Activated CD4-positive, alpha-beta T cell treated with anti-CD3 and anti-CD28 coated beads for 36 hours (primary cell): ENCODE measurements around the gene PMM1. TPM values are rescaled to one million over a fixed set of nuclear protein-coding genes. Genes with fewer than 3 reads are reported as not detected.

Source experiments
- ATAC-seq: fragments of 200-7000 bp; cut with Tn5 transposase; one replicate; pipeline ENCODE4 v1.10.0; 2021; ENCODE audit warnings: mild to moderate bottlenecking, moderate library complexity
- CTCF ChIA-PET: fragments of 350-600 bp; sonication (Branson Sonifier 250); formaldehyde crosslinking; loops from one replicate; lab custom pipeline; 2021; ENCODE audit warnings: antibody characterized with exemption; lab: Charles Lee
- POLR2A ChIA-PET: fragments of 350-600 bp; sonication (Branson Sonifier 250); formaldehyde crosslinking; loops from one replicate; lab custom pipeline; 2021; ENCODE audit warnings: antibody characterized with exemption, inconsistent platforms; lab: Charles Lee
- DNase-seq: peaks from one replicate; pipeline ENCODE4 v3.0.0-alpha.2; 2020
- H3K27ac Mint-ChIP-seq: one replicate; pipeline ENCODE4 v1.8.0; 2021; ENCODE audit warnings: mixed read lengths
- H3K27me3 Mint-ChIP-seq: one replicate; pipeline ENCODE4 v1.8.0; 2021; ENCODE audit warnings: mixed read lengths
- H3K36me3 Mint-ChIP-seq: one replicate; pipeline ENCODE4 v1.8.0; 2021; ENCODE audit warnings: low read depth, mixed read lengths
- H3K4me1 Mint-ChIP-seq: one replicate; pipeline ENCODE4 v1.8.0; 2021; ENCODE audit warnings: mixed read lengths
- H3K4me3 Mint-ChIP-seq: one replicate; pipeline ENCODE4 v1.8.0; 2021; ENCODE audit warnings: mild to moderate bottlenecking, moderate library complexity, mixed read lengths
- H3K9me3 Mint-ChIP-seq: one replicate; pipeline ENCODE4 v1.8.0; 2021; ENCODE audit warnings: low read depth, mixed read lengths
- intact Hi-C, 2 experiments: fragments of 100-400 bp; cut with DNase I in 1 of 2; cut with micrococcal nuclease in 1 of 2; formaldehyde crosslinking; loops; one replicate each; pipeline versions ENCODE4 v1.14.2 to v1.15.1; 2022 to 2024; cut with DNase I, micrococcal nuclease
- total RNA-seq, 2 experiments: library from RNA; stranded (reverse); gene quantifications; one replicate each; pipeline ENCODE4 v1.2.3, GENCODE V29; 2021

Gene PMM1
- total RNA-seq, 2 experiments from 2014 or later = 30.4 to 37.4 TPM

DNA sequence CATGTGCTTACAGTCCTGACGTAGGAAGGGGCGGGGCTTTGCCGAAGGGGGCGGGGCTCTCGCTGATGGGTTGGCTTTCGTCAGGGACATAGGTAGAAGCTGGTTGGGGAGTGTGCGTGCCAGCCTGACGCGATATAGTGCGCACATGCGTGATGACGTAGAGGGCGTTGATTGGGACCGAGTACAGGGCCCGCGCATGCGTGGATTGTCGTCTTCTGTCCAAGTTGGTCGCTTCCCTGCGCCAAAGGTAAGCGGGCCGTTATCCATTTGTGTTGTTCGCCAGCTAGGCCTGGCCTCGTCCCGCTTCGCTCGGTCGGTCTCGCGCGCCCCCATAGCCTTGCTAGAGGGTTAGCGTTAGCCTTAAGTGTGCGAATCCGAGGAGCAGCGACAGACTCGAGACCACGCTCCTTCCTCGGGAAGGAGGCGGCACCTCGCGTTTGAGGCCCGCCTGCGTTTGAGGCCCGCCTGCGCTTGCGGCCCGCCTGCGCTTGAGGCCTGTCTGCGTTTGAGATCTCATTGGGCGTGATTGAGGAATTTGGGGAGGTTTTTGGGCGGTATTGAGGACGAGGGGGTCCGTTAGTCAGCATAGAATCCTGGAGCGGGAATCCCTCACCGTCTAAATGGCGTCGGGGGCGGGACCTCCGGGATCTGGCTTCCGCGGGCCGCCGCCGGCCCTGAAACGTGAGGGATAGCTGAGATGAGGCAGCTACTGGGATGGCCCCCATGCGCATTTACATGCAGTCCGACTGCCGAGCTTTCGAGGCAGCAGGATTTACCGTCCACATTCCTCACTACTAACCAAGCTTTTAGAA, 31.7 kb upstream of the PMM1 start, which contains the start of gene XRCC6:
Gene XRCC6 (plus strand): TSS at position 197 of the 812 bp plus-strand sequence. CDS start 710 bp downstream, outside the sequence.
- peak within 1 kb of the TSS; percentile 99 for H3K27ac Mint-ChIP-seq
- intact Hi-C loops = loop anchor here (1.0 to 10.0 kb wide), 22 partner anchors 17 to 765 kb away; partner anchors contain the start of genes PHF5A (in 2 of the 2), PMM1 (in 2 of the 2), POLR3H (in 2 of the 2) and SNU13 (in 2 of the 2)
- H3K4me3 Mint-ChIP-seq = peak within 1 kb of the TSS; percentile 98
- peaks cover 48% of the 10 kb centered on the region for H3K4me1 Mint-ChIP-seq
- POLR2A ChIA-PET = interaction anchor here (0.6 to 3.7 kb wide), 15 partner anchors 22 to 995 kb away, joined by 3 to 25 read pairs (median 3); partner anchors contain the start of genes ACO2, PHF5A, PMM1 and RANGAP1
- H3K9me3 Mint-ChIP-seq = no peaks in the 10 kb centered on the region
- H3K27me3 Mint-ChIP-seq = no peaks in the 10 kb centered on the region
- H3K36me3 Mint-ChIP-seq = peaks cover 49% of the 10 kb centered on the region
- DNase-seq = peak; percentile 100
- ATAC-seq = peak; percentile 91
- CTCF ChIA-PET = interaction anchor here (0.6 to 1.0 kb wide), 4 partner anchors 46 to 467 kb away, joined by 3 to 4 read pairs (median 3); partner anchors contain the start of genes ACO2, PHF5A and SNU13

DNA sequence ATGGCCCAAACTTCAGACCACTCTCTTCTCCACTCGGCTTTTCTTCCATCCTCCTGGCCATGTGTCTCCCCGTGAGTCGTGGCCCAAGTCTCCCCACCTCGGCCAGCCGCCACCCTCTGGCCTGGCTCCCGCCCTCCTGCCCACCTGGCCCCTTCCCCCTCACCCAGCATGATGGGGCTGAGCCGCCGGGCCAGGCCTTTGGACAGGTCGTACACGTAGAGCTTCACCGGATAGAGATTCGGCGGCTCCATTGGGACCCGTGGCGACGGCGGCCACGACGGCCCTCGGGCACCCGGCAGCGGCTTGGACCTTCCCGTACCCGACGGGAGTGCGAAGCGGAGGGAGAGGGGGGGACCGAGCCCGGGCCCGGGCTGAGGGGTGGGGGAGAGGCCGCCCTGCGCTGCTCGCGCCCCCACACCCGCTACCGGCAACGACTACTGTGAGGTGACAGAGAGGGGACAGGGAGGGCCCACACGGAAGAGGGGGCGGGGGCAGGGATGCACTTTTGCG, 31.0 kb upstream of the PMM1 start, which contains the start of gene DESI1:
Gene DESI1 (minus strand): TSS at position 455 of the 510 bp plus-strand sequence. CDS start 204 bp downstream, at position 251.
- DNase-seq (no peak), ATAC-seq (peak; percentile 17)
- intact Hi-C loops = loop anchor here (1.0 to 10.0 kb wide), 23 partner anchors 16 to 764 kb away; partner anchors contain the start of genes PHF5A (in 2 of the 2), PMM1 (in 2 of the 2), POLR3H (in 2 of the 2) and SNU13 (in 2 of the 2)
- Mint-ChIP-seq H3K4me3 (peak within 1 kb of the TSS; percentile 98), H3K4me1 (peaks cover 48% of the 10 kb centered on the region), H3K36me3 (peaks cover 49% of the 10 kb centered on the region), H3K27ac (peak within 1 kb of the TSS; percentile 99), H3K9me3 (no peaks in the 10 kb centered on the region), H3K27me3 (no peaks in the 10 kb centered on the region)
- POLR2A ChIA-PET = interaction anchor here (0.6 to 3.7 kb wide), 8 partner anchors 23 to 335 kb away, joined by 3 to 25 read pairs (median 3); partner anchors contain the start of genes ACO2, CCDC134, PHF5A and PMM1
- CTCF ChIA-PET = interaction anchor here (1.9 kb wide), 1 partner anchor 77 kb away, joined by 7 read pairs; the partner anchor contains the start of gene POLR3H

DNA sequence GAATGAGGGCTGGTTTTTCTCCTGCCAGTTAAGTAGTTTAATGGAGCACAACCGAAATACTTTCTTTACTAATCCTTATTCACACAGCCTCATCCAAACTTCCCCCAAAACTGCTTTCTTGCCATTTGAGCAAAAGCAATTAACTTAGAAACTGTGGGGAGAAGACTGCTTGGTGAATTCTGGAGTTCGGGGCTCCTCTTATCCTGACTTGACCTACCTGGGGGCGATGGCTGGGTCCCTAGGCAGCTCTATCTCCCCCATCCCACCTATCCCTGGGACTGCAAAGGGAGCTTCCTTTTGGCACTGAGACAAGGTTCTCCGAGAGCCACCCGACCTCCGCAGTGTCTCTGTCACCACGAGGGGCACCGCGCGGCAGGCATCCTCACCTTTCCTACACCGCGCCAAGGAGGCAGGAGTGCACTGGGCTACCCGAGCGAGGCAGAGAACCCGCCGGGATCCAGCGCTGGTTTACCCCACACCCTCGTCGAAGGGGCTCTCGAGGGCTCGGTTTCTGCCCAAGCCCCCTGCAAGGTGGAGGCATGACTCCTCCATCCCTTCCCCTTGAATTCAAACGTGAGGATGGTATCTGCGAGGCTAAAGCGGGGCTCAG, 30.4 kb upstream of the PMM1 start:
- H3K4me1 Mint-ChIP-seq = peaks cover 44% of the 10 kb centered on the region
- ATAC-seq = peak; percentile 28
- H3K9me3 Mint-ChIP-seq = no peaks in the 10 kb centered on the region
- intact Hi-C loops = loop anchor here (1.0 to 10.0 kb wide), 12 partner anchors 15 to 763 kb away; partner anchors contain the start of genes ACO2 (in 1 of the 2), NDUFA6 (in 1 of the 2), PHF5A (in 1 of the 2) and POLR3H (in 1 of the 2)
- ChIA-PET CTCF (interaction anchor here (0.7 to 1.9 kb wide), 3 partner anchors 15 to 186 kb away, joined by 3 to 7 read pairs (median 3); partner anchors contain the start of gene POLR3H), POLR2A (interaction anchor here (0.9 to 3.7 kb wide), 8 partner anchors 30 to 669 kb away, joined by 3 to 25 read pairs (median 3); partner anchors contain the start of genes CCDC134, PMM1 and RBX1)
- H3K27ac Mint-ChIP-seq = peak overlapping the region; percentile 96
- peak; percentile 72 for DNase-seq
- no peaks in the 10 kb centered on the region for H3K27me3 Mint-ChIP-seq
- H3K4me3 Mint-ChIP-seq = peak overlapping the region; percentile 98
- peaks cover 47% of the 10 kb centered on the region for H3K36me3 Mint-ChIP-seq

DNA sequence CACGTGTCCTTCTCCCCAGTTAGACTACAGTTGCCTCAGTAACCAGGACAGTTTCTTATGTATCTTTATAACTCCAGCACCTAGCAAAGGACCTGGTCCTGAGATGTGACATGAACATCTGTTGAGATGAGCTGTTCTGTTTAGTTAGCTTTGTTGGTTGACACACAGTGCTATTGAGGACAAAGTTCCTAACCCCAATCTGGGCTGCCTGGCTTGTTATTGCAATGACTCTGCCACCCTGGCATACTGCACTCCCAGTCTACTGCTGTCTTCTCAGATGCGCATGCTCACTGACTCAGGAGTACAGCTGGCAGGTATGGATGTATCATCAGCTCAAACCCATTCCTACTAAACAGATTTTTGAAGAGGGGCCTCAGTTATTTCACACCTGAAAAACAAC, 23.8 kb upstream of the PMM1 start:
- Mint-ChIP-seq H3K36me3 (peaks cover 32% of the 10 kb centered on the region), H3K4me3 (no peak overlapping the region), H3K27me3 (no peaks in the 10 kb centered on the region), H3K27ac (no peak overlapping the region), H3K4me1 (peaks cover 21% of the 10 kb centered on the region), H3K9me3 (no peaks in the 10 kb centered on the region)
- CTCF ChIA-PET = interaction anchor here (1.0 to 1.2 kb wide), 2 partner anchors 9 to 84 kb away, joined by 3 read pairs; no protein-coding TSS in a partner anchor
- intact Hi-C loops = no loop called here
- DNase-seq (no peak), ATAC-seq (no peak)
- POLR2A ChIA-PET = interaction anchor here (0.6 kb wide), 1 partner anchor 287 kb away, joined by 3 read pairs; no protein-coding TSS in a partner anchor

DNA sequence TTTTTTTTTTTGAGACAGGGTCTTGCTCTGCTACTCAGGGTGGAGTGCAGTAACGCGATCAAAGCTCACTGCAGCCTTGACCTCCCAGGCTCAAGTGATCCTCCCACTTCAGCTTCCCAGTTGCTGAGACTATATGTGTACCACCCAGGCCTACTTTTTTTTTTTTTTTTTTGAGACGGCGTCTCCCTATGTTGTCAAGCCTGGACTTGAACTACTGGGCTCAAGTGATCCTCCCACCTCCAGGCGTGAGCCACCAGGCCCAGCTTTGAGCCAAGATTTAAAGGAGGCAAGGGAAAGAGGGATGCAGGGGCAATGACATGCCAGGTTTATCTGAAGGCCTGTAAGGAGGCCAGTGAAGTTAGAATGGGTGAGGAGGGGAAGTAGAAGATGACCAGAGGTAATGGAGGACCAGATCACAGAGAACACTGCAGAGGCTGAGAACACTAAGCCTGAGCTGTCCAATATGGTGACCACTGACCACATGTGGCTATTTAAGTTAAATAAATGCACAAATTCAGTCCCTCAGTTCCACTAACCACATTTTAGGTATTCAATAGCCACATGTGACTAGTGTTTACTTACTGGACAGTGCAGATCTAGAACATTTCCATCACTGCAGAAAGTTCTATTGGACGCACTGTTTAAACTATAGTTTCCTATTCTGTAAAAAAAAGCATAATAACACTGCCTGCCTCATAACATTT, 23.1 kb upstream of the PMM1 start:
- Mint-ChIP-seq H3K27ac (no peak overlapping the region), H3K9me3 (no peaks in the 10 kb centered on the region), H3K27me3 (no peaks in the 10 kb centered on the region), H3K4me1 (peaks cover 15% of the 10 kb centered on the region), H3K4me3 (no peak overlapping the region), H3K36me3 (peaks cover 32% of the 10 kb centered on the region)
- POLR2A ChIA-PET = interaction anchor here (0.6 kb wide), 1 partner anchor 288 kb away, joined by 3 read pairs; no protein-coding TSS in a partner anchor
- CTCF ChIA-PET = interaction anchor here (0.7 kb wide), 1 partner anchor 14 kb away, joined by 4 read pairs; no protein-coding TSS in a partner anchor
- ATAC-seq (no peak), DNase-seq (no peak)
- intact Hi-C loops = no loop called here

DNA sequence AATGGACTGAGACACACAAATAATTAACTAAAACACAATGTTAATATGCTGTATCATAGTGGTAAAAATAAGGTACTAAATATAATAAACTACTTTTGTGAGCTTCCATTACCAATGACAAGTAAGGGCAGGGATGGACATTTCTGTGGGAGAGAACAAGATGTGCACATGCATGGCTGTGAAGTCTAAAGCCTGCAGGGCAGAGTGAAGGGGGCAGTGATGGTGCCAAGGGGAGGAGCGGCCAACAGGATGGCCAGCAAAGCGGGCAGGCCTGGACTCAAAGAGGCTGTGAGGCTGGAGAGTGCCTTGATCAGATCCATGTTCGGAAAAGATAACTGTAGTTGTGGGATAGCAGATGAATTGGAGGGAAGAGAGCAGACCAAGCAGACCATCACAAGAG, 18.7 kb upstream of the PMM1 start:
- DNase-seq (no peak), ATAC-seq (no peak)
- Mint-ChIP-seq H3K4me1 (peaks cover 19% of the 10 kb centered on the region), H3K27ac (no peak overlapping the region), H3K27me3 (no peaks in the 10 kb centered on the region), H3K36me3 (peaks cover 58% of the 10 kb centered on the region), H3K9me3 (no peaks in the 10 kb centered on the region), H3K4me3 (no peak overlapping the region)
- intact Hi-C loops = no loop called here
- CTCF ChIA-PET = no interaction called here
- POLR2A ChIA-PET = no interaction called here

DNA sequence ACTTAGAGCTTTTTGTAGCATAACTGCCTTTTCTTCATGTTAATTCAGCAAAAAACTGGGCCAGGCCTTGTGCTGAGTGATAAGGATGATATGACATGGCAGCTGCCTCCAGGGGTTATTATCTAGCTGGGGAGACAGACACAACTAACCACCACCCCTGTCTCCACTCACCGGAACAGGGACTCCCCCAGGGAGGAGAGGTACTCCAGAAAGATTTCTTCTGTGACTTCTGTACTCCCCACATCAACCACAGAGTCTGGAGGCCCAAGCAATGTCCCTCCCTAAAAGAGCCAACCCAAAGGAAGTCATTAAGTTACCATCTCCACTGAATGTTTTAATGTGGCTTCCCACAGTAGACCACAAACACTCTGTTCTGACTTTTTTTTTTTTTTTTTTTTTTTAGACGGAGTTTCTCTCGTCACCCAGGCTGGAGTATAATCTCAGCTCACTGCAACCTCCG, 14.3 kb upstream of the PMM1 start:
- peaks cover 27% of the 10 kb centered on the region for H3K4me1 Mint-ChIP-seq
- ATAC-seq (peak; percentile 99), DNase-seq (peak; percentile 81)
- H3K36me3 Mint-ChIP-seq = peaks cover 77% of the 10 kb centered on the region
- ChIA-PET POLR2A (interaction anchor here (0.6 to 1.9 kb wide), 2 partner anchors 14 to 934 kb away, joined by 4 to 9 read pairs; partner anchors contain the start of gene PMM1), CTCF (interaction anchor here (0.7 to 2.1 kb wide), 5 partner anchors 10 to 987 kb away, joined by 3 to 5 read pairs (median 3); partner anchors contain the start of gene PMM1)
- H3K4me3 Mint-ChIP-seq = no peak overlapping the region
- H3K27me3 Mint-ChIP-seq = no peaks in the 10 kb centered on the region
- H3K27ac Mint-ChIP-seq = no peak overlapping the region
- intact Hi-C loops = loop anchor here (1.0 to 2.0 kb wide), 2 partner anchors 15 to 17 kb away; partner anchors contain the start of genes DESI1 (in 1 of the 2) and XRCC6 (in 1 of the 2)
- H3K9me3 Mint-ChIP-seq = no peaks in the 10 kb centered on the region

DNA sequence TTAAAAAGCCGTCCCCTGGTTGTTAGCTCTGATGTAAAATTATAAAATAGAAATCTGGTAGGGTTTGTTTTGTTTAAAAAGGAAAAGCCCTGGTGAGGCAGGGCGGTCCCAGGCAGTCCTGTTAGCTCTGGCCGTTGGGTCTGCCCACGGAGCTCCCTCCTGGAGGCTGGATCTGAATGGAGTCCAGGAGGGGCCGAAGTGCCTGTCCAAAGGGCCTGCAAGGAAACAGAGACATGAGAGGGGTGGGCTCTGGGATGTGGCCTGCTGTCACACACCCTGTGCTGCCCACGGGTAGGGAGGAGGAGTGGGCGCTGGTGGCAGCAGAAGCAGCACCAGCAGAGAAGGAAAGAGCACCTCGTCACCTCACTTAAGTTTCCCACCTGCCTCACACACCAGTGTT, 11.3 kb upstream of the PMM1 start:
- Mint-ChIP-seq H3K27me3 (no peaks in the 10 kb centered on the region), H3K4me1 (peaks cover 27% of the 10 kb centered on the region), H3K36me3 (peaks cover 60% of the 10 kb centered on the region), H3K27ac (no peak overlapping the region), H3K4me3 (no peak overlapping the region), H3K9me3 (no peaks in the 10 kb centered on the region)
- no peak for DNase-seq
- no peak for ATAC-seq
- CTCF ChIA-PET = interaction anchor here (1.0 kb wide), 1 partner anchor 11 kb away, joined by 3 read pairs; no protein-coding TSS in a partner anchor
- intact Hi-C loops = no loop called here
- POLR2A ChIA-PET = no interaction called here

DNA sequence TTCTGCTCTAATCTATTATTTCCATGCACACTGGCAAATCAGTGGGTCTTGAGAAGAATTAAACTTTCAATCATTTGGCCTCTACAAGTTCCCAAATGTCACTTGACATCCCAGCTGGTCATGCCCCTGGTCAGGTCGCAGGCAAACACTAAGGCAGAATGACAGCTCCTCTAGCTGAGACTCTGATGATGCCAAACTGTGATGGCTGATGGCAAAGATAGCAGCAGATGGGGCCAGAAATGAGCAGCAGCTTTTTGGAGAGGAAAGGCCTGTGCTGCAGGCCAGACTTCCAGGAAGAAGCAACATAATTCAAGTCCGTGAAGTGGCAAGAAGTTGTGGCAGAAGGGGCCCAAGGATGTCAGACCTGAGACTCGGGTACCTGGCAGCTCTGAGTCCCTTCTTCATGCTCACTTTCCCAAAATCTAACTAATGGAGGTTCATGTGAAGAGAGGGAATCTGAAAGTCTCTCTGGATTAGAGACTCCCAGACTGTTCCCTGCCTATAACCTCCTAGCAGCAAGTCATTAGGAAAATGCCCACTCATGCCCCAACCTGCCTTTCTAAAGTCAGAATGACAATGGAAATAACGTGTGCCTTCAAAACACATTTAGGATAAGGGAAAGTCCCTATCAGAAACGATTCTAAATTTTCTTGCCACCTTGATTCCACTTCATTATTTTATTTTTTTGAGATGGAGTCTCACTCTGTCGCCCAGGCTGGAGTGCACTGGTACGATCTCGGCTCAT, 9.4 kb upstream of the PMM1 start:
- POLR2A ChIA-PET = no interaction called here
- no peaks in the 10 kb centered on the region for H3K9me3 Mint-ChIP-seq
- peaks cover 13% of the 10 kb centered on the region for H3K4me1 Mint-ChIP-seq
- DNase-seq (no peak), ATAC-seq (no peak)
- peaks cover 41% of the 10 kb centered on the region for H3K36me3 Mint-ChIP-seq
- no peak overlapping the region for H3K27ac Mint-ChIP-seq
- CTCF ChIA-PET = interaction anchor here (0.7 to 1.8 kb wide), 4 partner anchors 10 to 57 kb away, joined by 3 to 5 read pairs (median 4); partner anchors contain the start of gene PMM1
- intact Hi-C loops = loop anchor here in 1 of 2 experiments (5.0 kb wide), 1 partner anchor 197 kb away; no protein-coding TSS in a partner anchor
- H3K4me3 Mint-ChIP-seq = no peak overlapping the region
- no peaks in the 10 kb centered on the region for H3K27me3 Mint-ChIP-seq
